Measurements from ENCODE around the gene ZNF732. TPM values are rescaled to one million over a fixed set of nuclear protein-coding genes. Genes with fewer than 3 reads are reported as not detected.
"Not testable (repeated sequence)": the region's sequence is repeated elsewhere in the genome, so short reads cannot be mapped to it uniquely, and the experiment has no call there.

The ZNF732 gene
- total RNA-seq (6.8 TPM), polyA plus RNA-seq (0.19 TPM)

DNA sequence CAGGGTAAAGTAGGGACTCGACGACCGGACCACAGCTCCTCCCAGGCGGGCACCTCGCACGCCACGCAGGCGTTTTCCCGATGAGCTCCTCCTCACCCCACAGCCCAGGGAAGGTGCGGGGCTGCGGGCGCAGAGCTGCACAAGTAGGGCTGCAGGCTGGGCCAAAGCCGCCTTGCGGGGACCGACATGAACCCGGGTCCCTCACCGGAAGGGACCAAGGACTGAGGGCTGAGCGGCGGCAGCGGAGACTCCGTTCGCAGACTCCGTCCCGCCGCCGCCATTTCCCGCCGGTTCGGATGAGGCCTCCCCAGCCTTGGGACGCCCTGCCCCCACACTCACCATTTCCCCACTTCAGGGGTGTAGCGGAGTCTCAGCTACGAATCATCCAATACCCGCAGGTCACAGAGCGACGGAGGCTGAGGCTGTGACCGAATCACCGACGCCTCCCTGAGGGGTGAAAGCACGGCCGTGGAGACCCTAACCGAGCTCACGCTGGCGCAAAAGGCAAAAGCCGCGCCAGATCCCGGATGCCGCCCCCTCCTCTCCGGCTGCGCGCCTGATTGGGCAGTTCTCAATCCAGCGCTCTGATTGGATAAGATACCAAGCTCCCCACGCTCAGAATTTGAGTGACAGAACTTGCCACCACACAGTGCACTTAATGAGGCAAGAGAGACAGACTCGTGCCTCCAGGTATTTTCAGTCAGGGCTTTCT is at the start of gene ZNF732:
Gene ZNF732 (minus strand): TSS at position 506 of the 712 bp plus-strand sequence. CDS start 164 bp downstream, at position 342.
- no peaks in the 10 kb centered on the region for H3K4me1 ChIP-seq (ENCODE audit: insufficient read depth)
- H3K36me3 ChIP-seq (ENCODE audit: insufficient read depth): no peaks in the 10 kb centered on the region
- H3K4me3 ChIP-seq (ENCODE audit: low read depth, low read length): peak within 1 kb of the TSS; percentile 39
- DNase-seq (ENCODE audit: extremely low spot score): peak; percentile 18
- no peak within 1 kb of the TSS for H3K27ac ChIP-seq (ENCODE audit: low read depth)
- 4% methylated on average over 53 of the region's 53 CpGs for WGBS

DNA sequence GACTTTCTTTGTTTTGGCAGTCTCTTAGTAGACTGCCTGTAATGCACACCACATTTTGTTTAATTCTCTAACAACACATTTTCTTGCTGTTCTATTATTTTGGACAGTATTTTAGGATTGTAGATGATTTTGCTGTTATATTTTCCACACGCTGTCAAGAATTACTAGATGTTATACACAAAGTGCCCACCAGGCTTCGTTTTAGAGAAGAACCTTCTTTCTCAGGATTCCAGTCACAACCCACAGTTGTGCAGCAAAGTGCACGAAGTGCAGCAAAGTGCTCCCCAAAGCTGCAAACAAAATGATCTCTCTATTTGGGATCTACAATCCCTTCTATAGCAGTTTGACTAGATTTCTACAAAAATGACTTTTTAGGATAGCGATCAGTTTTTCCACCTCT is 34.7 kb upstream of the ZNF732 start:
- no peak overlapping the region for H3K4me3 ChIP-seq (ENCODE audit: low read depth, low read length)
- DNase-seq (ENCODE audit: extremely low spot score): no peak
- 95% methylated on average over 4 of the region's 4 CpGs for WGBS
- no peak overlapping the region for H3K27ac ChIP-seq (ENCODE audit: low read depth)
- H3K4me1 ChIP-seq (ENCODE audit: insufficient read depth): no peaks in the 10 kb centered on the region
- peaks cover 4% of the 10 kb centered on the region for H3K36me3 ChIP-seq (ENCODE audit: insufficient read depth)

DNA sequence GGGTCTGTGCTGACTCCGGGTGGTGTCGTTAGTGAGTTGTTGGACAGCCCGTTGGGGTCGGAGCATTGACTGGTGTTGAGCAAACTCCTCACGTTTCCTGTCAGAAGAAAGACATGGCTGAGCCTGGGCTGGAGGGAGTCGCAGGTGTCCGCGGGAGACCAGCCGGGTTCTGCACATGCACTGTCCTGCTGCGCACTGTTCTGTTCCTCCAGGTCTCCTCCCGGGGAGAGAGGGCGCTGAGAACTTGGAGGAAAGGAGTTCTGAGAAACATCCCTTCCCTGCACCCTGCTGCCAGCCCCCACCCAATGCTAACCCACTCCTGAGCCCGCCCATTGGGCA is 33.5 kb upstream of the ZNF732 start:
- no peaks in the 10 kb centered on the region for H3K4me1 ChIP-seq (ENCODE audit: insufficient read depth)
- peak overlapping the region; percentile 57 for H3K4me3 ChIP-seq (ENCODE audit: low read depth, low read length)
- no peak for DNase-seq (ENCODE audit: extremely low spot score)
- peaks cover 2% of the 10 kb centered on the region for H3K36me3 ChIP-seq (ENCODE audit: insufficient read depth)
- 28% methylated on average over 13 of the region's 13 CpGs for WGBS
- H3K27ac ChIP-seq (ENCODE audit: low read depth): no peak overlapping the region

DNA sequence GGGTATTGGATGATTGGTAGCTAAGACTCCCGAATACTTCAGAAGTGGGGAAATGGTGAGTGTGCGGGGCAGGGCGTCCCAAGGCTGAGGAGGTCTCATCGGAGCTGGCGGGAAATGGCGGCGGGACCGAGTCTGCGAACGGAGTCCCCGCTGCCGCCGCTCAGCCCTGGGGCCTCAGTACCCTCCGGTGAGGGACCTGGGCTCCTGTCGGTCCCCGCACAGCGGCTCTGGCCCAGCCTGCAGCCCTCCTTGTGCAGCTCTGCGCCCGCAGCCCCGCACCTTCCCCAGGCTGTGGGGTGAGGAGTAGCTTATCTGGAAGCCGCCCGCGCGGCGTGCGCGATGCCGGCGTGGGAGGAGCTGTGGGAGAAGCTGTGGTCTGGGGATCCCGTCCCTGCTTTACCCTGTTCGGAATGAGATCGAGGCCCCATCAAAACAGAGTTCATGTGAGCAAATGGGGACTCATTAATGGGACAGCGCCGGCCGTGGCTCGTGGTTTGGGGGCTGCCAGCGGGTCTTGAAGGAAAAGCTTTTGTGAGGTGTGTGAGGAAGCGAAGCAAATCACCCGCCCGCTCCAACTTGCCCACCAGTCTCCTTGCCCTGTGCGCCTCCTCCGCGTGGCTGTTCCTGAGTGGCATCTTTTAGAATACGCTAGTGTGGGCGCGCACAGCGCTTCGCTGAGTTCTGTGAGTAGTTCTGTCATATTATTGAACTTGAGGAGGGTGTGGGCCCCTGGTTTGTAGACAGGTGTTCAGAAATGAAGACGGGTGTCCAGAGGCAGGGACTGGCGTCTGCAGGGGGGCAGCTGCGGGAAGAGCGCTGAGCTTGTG is 32.9 kb upstream of the ZNF732 start:
- peaks cover 2% of the 10 kb centered on the region for H3K36me3 ChIP-seq (ENCODE audit: insufficient read depth)
- DNase-seq (ENCODE audit: extremely low spot score): no peak
- 1% methylated on average over 52 of the region's 52 CpGs for WGBS

DNA sequence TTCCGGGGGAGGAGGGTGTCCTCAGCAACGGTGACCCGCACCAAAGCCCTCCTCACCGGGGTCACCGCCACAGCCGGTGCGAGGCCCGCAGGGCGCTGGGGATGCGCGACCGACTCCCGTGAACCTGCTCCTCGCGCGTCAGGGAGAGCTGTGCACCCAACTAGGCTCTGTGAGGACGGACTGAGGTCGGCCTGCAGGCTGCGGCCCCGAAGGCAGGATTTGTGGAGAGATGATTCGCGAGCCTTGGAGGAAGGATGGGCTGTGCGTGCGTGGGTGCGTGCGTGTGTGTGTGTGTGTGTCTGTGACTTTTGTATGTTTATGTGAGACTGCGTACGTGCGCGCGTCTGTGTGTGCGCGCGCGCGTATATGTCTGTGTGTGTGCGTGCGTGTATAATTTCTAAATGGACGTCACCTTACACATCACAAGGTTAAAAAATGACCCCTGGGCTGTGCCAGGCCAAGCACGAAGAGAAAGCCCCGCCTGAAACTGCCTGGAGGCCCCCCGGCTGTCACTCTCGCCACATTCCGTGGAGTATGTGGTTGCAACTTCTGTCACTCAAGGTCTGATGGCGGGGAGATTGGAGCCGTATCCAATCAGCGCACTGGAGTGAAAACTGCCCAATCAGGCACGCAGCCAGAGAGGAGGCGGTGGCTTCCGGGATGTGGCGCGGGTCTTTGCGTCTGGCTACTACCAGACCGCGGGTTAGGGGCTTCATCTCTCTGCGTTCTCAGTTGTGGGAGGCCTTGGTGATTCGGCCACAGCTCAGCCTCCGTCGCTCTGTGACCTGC is 32.1 kb upstream of the ZNF732 start, which contains the start of gene ZNF141:
Gene ZNF141 (plus strand): TSS at position 672 of the 789 bp plus-strand sequence. CDS start 170 bp downstream, outside the sequence.
- Histone ChIP-seq H3K36me3 (ENCODE audit: insufficient read depth) (no peaks in the 10 kb centered on the region), H3K4me3 (ENCODE audit: low read depth, low read length) (peak within 1 kb of the TSS; percentile 57), H3K4me1 (ENCODE audit: insufficient read depth) (no peaks in the 10 kb centered on the region), H3K27ac (ENCODE audit: low read depth) (peak within 1 kb of the TSS; percentile 83)
- peak; percentile 97 for DNase-seq (ENCODE audit: extremely low spot score)
- under 1% methylated on average over 59 of the region's 59 CpGs for WGBS

More for the DNA sequence above, 32.9 kb upstream of the ZNF732 start:
- Histone ChIP-seq H3K27ac (ENCODE audit: low read depth) (peak overlapping the region; percentile 66), H3K4me1 (ENCODE audit: insufficient read depth) (no peaks in the 10 kb centered on the region), H3K4me3 (ENCODE audit: low read depth, low read length) (peak overlapping the region; percentile 57)

DNA sequence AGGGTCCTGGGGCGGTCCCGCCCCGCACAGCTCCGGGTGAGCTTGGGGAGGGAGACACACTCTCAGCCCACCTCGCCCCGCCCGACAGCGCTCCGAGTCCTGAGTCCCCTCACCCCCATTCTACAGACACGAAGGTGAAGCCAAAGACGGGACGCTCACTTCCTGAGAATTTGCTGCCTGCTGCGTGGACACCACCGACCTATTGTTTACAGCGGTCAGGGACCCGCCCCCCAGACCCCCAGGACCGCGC is 31.5 kb upstream of the ZNF732 start:
- 1% methylated on average over 18 of the region's 18 CpGs for WGBS
- Histone ChIP-seq H3K27ac (ENCODE audit: low read depth) (peak overlapping the region; percentile 83), H3K36me3 (ENCODE audit: insufficient read depth) (no peaks in the 10 kb centered on the region), H3K4me1 (ENCODE audit: insufficient read depth) (no peaks in the 10 kb centered on the region), H3K4me3 (ENCODE audit: low read depth, low read length) (peak overlapping the region; percentile 57)
- peak; percentile 26 for DNase-seq (ENCODE audit: extremely low spot score)

DNA sequence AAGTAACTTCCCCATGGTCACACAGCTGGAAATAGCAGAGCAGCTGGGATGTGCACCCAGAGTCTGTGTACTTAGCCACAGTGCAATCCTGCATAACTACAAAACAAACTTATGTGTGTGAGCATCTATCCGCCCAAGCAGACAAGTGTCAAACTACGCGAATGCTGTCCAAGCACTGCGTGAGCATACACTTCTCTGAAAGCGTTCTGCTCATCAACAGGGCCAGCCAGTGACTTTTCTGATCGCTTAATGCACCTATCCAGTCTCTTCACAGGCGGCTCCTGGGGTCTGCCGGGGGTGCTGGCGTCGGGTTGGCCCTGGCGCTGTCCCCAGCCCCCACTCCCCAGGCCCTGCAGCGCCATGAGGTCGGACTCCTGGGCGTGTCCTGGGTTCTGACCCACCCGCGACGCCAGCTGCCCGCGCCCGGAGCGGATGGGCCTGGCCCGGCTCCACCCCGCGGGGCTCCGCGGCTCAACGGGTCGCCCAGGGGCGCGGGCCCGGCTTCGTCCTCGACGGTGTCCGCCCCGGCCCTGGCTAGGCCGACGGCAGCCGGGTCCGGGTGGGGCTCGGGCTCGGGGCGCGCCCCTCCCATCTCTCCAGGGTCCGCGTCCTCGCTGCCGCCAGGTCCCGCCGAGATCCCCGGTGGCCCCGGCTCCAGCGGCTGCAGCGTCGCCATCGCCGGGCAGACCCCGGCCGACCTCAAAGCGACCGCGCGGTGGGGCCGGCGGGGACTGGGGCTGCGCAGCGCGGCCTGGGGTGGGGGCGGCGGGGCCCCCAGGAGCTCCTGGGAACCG is 31.0 kb upstream of the ZNF732 start:
- WGBS: 4% methylated on average over 71 of the region's 71 CpGs
- no peaks in the 10 kb centered on the region for H3K4me1 ChIP-seq (ENCODE audit: insufficient read depth)
- no peak for DNase-seq (ENCODE audit: extremely low spot score)

DNA sequence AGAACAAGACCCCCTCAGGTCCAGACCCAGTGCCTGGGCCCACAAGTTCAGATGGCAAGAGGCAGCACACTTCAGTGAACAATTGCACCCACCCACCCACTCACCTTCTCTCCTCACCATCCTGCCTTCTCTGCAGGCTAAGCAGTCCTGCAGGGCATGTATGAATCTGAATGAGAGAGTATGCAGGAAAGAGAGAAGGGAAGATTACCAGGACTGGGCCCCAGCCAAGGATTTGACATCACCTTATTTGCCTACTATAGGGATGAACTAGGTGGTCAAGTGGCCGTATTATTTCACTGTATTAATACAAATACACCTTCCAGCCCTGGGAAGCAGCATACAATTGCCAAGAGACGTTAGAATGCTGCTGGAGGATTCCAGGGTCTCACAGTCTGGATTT is 30.2 kb upstream of the ZNF732 start:
- WGBS: 62% methylated on average over 2 of the region's 2 CpGs
- no peak overlapping the region for H3K27ac ChIP-seq (ENCODE audit: low read depth)
- no peaks in the 10 kb centered on the region for H3K36me3 ChIP-seq (ENCODE audit: insufficient read depth)
- H3K4me1 ChIP-seq (ENCODE audit: insufficient read depth): no peaks in the 10 kb centered on the region
- no peak for DNase-seq (ENCODE audit: extremely low spot score)
- no peak overlapping the region for H3K4me3 ChIP-seq (ENCODE audit: low read depth, low read length)

More for the DNA sequence above, 31.0 kb upstream of the ZNF732 start:
- Histone ChIP-seq H3K36me3 (ENCODE audit: insufficient read depth) (no peaks in the 10 kb centered on the region), H3K4me3 (ENCODE audit: low read depth, low read length) (peak overlapping the region; percentile 57), H3K27ac (ENCODE audit: low read depth) (peak overlapping the region; percentile 42)

DNA sequence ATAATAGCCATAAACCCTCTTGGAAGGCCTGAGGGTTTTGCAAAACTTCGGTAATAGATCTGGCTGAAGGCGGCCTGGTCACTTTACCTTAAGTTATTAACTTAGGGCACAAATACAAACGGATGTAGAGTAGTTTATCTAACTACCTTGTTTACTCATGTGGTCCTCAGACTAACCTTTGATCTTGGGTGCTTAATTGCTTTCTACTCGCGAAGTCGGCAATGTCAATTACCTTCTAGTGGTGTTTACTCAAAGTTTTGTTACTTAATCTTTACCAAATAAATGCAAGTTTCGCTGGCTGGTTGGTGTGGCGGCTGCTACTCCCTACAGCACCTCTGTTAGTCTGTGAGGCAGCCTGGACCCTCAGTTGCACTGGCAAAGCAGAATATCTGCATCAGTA is 23.5 kb upstream of the ZNF732 start:
- no peak for DNase-seq (ENCODE audit: extremely low spot score)
- 77% methylated on average over 8 of the region's 8 CpGs for WGBS
- Histone ChIP-seq H3K36me3 (ENCODE audit: insufficient read depth) (no peaks in the 10 kb centered on the region), H3K4me3 (ENCODE audit: low read depth, low read length) (no peak overlapping the region), H3K4me1 (ENCODE audit: insufficient read depth) (no peaks in the 10 kb centered on the region), H3K27ac (ENCODE audit: low read depth) (no peak overlapping the region)

DNA sequence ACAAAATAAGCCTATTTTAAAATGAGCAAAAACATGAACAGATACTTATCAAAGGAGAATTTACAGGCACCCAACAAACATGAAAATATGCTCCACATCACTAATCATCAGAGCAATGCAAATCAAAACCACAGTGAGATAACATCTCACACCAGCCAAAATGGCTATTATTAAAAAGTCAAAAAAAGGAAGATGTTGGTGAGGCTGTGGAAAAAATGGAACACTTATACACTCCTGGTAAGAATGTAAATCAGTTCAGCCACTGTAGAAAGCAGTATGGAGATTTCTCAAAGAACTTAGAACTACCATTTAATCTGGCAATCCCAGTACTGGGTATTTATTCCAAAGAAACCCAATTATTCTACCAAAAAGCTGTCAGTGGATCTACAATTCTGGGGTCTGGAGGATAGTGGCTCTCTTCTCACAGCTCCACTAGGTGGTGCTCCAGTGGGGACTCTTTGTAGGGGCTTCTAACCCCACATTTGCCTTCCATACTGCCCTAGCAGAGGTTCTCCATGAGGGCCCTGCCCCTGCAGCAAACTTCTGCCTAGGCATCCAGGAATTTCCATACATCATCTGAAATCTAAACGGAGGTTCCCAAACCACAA is 9.1 kb upstream of the ZNF732 start:
- Histone ChIP-seq H3K4me3 (ENCODE audit: low read depth, low read length) (no peak overlapping the region), H3K4me1 (ENCODE audit: insufficient read depth) (no peaks in the 10 kb centered on the region), H3K27ac (ENCODE audit: low read depth) (no peak overlapping the region), H3K36me3 (ENCODE audit: insufficient read depth) (no peaks in the 10 kb centered on the region)
- no peak for DNase-seq (ENCODE audit: extremely low spot score)
- WGBS: 83% methylated on average over 1 of the region's 1 CpG

DNA sequence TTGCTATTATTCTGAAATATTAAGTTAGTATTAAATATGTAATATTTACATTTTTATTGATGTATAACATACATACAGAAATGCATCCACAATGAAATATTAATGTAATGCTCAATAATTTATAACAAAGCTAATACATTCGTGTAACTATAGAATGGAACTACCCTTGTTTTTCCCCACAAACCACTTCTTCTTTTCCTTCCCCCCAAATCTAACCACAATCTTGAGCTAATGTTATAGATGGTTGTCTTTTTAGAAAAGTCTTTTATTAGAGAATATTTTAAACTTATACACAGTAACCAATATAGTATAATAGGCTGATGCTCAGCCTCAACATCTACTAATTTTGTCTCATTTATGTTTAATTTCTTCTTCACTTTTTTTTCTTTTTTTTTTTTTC is 4.5 kb upstream of the ZNF732 start:
- Histone ChIP-seq H3K4me3 (ENCODE audit: low read depth, low read length) (no peak overlapping the region), H3K36me3 (ENCODE audit: insufficient read depth) (no peaks in the 10 kb centered on the region), H3K4me1 (ENCODE audit: insufficient read depth) (no peaks in the 10 kb centered on the region), H3K27ac (ENCODE audit: low read depth) (no peak overlapping the region)
- no peak for DNase-seq (ENCODE audit: extremely low spot score)
- WGBS: 78% methylated on average over 1 of the region's 1 CpG

DNA sequence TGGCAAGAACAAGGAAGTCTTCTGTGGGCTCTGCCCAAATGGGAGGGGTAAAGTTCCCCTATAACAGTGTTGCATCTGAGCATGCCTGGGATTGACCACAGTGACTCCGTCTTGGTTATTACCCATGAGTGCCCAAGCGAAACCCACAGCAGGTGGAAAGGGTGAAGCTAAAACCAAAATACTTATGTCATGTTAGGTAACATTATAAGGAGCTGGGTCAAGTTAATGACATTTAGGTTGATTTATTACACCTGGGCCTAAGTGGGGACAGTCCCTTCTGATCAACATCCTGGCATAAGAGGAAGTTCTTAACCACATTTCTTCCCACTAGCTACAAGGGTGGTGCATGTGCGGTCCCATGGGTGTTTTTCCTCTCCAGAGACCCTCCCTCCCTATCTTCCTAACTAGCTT is 1.3 kb upstream of the ZNF732 start:
- Histone ChIP-seq H3K4me1 (ENCODE audit: insufficient read depth) (no peaks in the 10 kb centered on the region), H3K4me3 (ENCODE audit: low read depth, low read length) (no peak overlapping the region), H3K36me3 (ENCODE audit: insufficient read depth) (no peaks in the 10 kb centered on the region), H3K27ac (ENCODE audit: low read depth) (no peak overlapping the region)
- WGBS: 86% methylated on average over 3 of the region's 3 CpGs
- no peak for DNase-seq (ENCODE audit: extremely low spot score)

DNA sequence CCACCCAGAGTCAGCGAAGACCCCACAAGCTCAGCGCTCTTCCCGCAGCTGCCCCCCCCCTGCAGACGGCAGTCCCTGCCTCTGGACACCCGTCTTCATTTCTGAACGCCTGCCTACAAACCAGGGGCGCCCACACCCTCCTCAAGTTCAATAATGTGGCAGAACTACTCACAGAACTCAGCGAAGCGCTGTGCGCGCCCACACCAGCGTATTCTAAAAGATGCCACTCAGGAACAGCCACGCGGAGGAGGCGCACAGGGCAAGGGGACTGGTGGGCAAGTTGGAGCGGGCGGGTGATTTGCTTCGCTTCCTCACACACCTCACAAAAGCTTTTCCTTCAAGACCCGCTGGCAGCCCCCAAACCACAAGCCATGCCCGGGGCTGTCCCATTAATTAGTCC is 758 bp downstream of the ZNF732 start:
- DNase-seq (ENCODE audit: extremely low spot score); H3K4me3 ChIP-seq (ENCODE audit: low read depth, low read length); H3K27ac ChIP-seq (ENCODE audit: low read depth); H3K4me1 ChIP-seq (ENCODE audit: insufficient read depth); H3K36me3 ChIP-seq (ENCODE audit: insufficient read depth): not testable (repeated sequence)
- 7% methylated on average over 20 of the region's 20 CpGs for WGBS

All from urinary bladder (tissue), 4 donors.